ENCODE results near the gene GGT7.

Gene GGT7

DNA sequence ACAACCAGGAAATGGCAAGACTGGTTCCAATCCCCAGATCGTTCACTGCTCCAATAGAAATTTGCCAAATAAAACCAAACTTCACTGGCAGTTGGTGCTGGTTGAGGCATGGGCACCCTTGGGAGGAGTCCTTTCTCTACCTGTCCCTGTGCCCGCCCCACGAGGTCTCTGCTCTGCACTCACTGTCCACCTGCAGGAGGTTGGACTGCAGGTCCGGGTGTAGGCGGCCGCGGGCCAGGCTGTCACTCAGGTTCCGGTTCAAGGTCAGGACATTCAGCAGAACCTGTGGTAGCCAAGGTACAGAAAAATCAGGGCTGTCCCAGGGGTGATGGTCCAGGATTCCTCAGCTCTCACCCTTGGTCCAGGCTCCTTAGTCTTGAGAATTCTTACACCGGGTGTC is 22.9 kb downstream of the GGT7 start:
- Histone ChIP-seq H3K4me3 (ENCODE audit: low read length) (no peak overlapping the region), H3F3A (ENCODE audit: insufficient read depth, low read length) (no peaks in the 10 kb centered on the region), H3K79me2 (ENCODE audit: low read length) (no peaks in the 10 kb centered on the region), H2AFZ (ENCODE audit: low read length) (no peak overlapping the region), H3K4me1 (ENCODE audit: low read length) (no peaks in the 10 kb centered on the region), H3K36me3 (replicated peaks; ENCODE audit: insufficient read depth, low read length) (no peaks in the 10 kb centered on the region), H4K20me1 (ENCODE audit: insufficient read depth, low read length) (no peaks in the 10 kb centered on the region), H3K27ac (ENCODE audit: low read length) (no peak overlapping the region), H3K27me3 (replicated peaks; ENCODE audit: insufficient read depth, low read length) (no peaks in the 10 kb centered on the region), H3K9me2 (replicated peaks; ENCODE audit: insufficient read depth, low read length) (no peaks in the 10 kb centered on the region), H3K9me3 (replicated peaks; ENCODE audit: insufficient read depth, low read length) (no peaks in the 10 kb centered on the region), H3K4me2 (ENCODE audit: low read depth, low read length) (no peak overlapping the region), H3K9ac (ENCODE audit: low read length) (no peak overlapping the region)
- no peak for TF ChIP-seq EZH2 (optimal IDR thresholded peaks at IDR 0.05; ENCODE audit: low read depth, low read length)
- TF ChIP-seq, protein P1, sequence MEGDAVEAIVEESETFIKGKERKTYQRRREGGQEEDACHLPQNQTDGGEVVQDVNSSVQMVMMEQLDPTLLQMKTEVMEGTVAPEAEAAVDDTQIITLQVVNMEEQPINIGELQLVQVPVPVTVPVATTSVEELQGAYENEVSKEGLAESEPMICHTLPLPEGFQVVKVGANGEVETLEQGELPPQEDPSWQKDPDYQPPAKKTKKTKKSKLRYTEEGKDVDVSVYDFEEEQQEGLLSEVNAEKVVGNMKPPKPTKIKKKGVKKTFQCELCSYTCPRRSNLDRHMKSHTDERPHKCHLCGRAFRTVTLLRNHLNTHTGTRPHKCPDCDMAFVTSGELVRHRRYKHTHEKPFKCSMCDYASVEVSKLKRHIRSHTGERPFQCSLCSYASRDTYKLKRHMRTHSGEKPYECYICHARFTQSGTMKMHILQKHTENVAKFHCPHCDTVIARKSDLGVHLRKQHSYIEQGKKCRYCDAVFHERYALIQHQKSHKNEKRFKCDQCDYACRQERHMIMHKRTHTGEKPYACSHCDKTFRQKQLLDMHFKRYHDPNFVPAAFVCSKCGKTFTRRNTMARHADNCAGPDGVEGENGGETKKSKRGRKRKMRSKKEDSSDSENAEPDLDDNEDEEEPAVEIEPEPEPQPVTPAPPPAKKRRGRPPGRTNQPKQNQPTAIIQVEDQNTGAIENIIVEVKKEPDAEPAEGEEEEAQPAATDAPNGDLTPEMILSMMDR (IDR thresholded peaks at IDR 0.05; ENCODE audit: low read length): no peak
- no peak for TF ChIP-seq EZH2phosphoT487 (IDR thresholded peaks at IDR 0.05; ENCODE audit: low read length)
- no peak for DNase-seq

DNA sequence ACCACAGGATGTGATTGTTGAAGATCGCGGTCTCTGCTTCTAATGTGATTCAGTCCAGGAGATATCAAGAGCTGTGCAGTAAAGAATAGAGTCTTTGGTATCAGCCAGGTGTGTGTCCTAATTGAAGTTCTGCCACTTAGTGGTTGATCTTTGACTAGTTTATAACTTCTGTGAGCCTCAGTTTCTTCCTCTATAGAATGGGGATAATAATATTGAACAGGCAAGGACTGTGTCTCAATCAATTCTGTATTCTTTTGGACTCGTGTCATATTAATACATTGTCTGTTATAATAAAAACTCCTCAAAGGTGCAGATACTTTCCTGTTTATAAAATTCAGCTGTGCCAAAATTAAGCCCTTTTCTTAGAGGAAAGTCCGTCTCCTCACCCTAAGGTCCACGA is 24.1 kb downstream of the GGT7 start:
- Histone ChIP-seq H4K20me1 (ENCODE audit: insufficient read depth, low read length) (no peaks in the 10 kb centered on the region), H3K36me3 (replicated peaks; ENCODE audit: insufficient read depth, low read length) (no peaks in the 10 kb centered on the region), H3K27me3 (replicated peaks; ENCODE audit: insufficient read depth, low read length) (no peaks in the 10 kb centered on the region), H3K27ac (ENCODE audit: low read length) (no peak overlapping the region), H2AFZ (ENCODE audit: low read length) (no peak overlapping the region), H3K9ac (ENCODE audit: low read length) (no peak overlapping the region), H3K79me2 (ENCODE audit: low read length) (no peaks in the 10 kb centered on the region), H3K4me2 (ENCODE audit: low read depth, low read length) (no peak overlapping the region), H3K9me2 (replicated peaks; ENCODE audit: insufficient read depth, low read length) (no peaks in the 10 kb centered on the region), H3K4me3 (ENCODE audit: low read length) (no peak overlapping the region), H3K4me1 (ENCODE audit: low read length) (no peaks in the 10 kb centered on the region), H3K9me3 (replicated peaks; ENCODE audit: insufficient read depth, low read length) (no peaks in the 10 kb centered on the region), H3F3A (ENCODE audit: insufficient read depth, low read length) (no peaks in the 10 kb centered on the region)
- no peak for TF ChIP-seq EZH2 (optimal IDR thresholded peaks at IDR 0.05; ENCODE audit: low read depth, low read length)
- TF ChIP-seq, protein P1 (IDR thresholded peaks at IDR 0.05; ENCODE audit: low read length): no peak
- TF ChIP-seq EZH2phosphoT487 (IDR thresholded peaks at IDR 0.05; ENCODE audit: low read length): no peak
- no peak for DNase-seq

DNA sequence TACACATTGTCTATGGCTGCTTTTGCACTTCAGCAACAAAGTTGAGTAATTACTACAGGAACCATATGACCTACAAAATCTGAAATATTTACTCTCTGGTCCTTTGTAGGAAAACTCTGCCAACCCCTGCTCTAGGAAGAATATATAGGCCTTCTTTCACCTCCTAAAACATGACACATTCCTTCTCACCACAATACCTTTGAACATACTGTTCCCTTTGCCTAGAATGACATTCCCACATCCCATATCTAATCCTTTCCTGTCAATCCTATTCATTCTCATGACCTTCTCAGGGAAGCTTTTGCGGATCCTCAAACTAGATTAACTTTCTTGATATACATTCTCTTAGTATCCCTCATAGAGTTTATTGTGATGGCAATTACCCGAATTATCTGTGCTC is 29.2 kb downstream of the GGT7 start:
- Histone ChIP-seq H4K20me1 (ENCODE audit: insufficient read depth, low read length) (no peaks in the 10 kb centered on the region), H3K4me2 (ENCODE audit: low read depth, low read length) (no peak overlapping the region), H3K9me2 (replicated peaks; ENCODE audit: insufficient read depth, low read length) (no peaks in the 10 kb centered on the region), H3K27ac (ENCODE audit: low read length) (no peak overlapping the region), H3K79me2 (ENCODE audit: low read length) (no peaks in the 10 kb centered on the region), H3K27me3 (replicated peaks; ENCODE audit: insufficient read depth, low read length) (no peaks in the 10 kb centered on the region), H3K36me3 (replicated peaks; ENCODE audit: insufficient read depth, low read length) (no peaks in the 10 kb centered on the region), H3K9me3 (replicated peaks; ENCODE audit: insufficient read depth, low read length) (no peaks in the 10 kb centered on the region), H2AFZ (ENCODE audit: low read length) (no peak overlapping the region), H3K9ac (ENCODE audit: low read length) (no peak overlapping the region), H3K4me1 (ENCODE audit: low read length) (no peaks in the 10 kb centered on the region), H3K4me3 (ENCODE audit: low read length) (no peak overlapping the region), H3F3A (ENCODE audit: insufficient read depth, low read length) (no peaks in the 10 kb centered on the region)
- DNase-seq: no peak
- TF ChIP-seq EZH2 (optimal IDR thresholded peaks at IDR 0.05; ENCODE audit: low read depth, low read length) (no peak), EZH2phosphoT487 (IDR thresholded peaks at IDR 0.05; ENCODE audit: low read length) (no peak)
- TF ChIP-seq, protein P1 (IDR thresholded peaks at IDR 0.05; ENCODE audit: low read length): no peak
